NCI-H774 (cell line): Measurements from ENCODE around the gene C7orf33.
"Not testable (repeated sequence)": the region's sequence is repeated elsewhere in the genome, so short reads cannot be mapped to it uniquely, and the experiment has no call there.

Experiments
- DNase-seq: peaks from one replicate; lab custom pipeline; 2025; lab: John Stamatoyannopoulos, UW

C7orf33 gene

GRCh38 chr7:148580446-148580845 is 10.1 kb upstream of the C7orf33 start:
- DNase-seq = no peak

- DNase-seq = no peak
Measured at GRCh38 chr7:148581624-148582023, 8.9 kb upstream of the C7orf33 start.

GRCh38 chr7:148584154-148584827 is 6.3 kb upstream of the C7orf33 start:
- DNase-seq = no peak

GRCh38 chr7:148585399-148585798 is 5.2 kb upstream of the C7orf33 start:
- no peak for DNase-seq

- no peak for DNase-seq
Measured at GRCh38 chr7:148587076-148587475, 3.5 kb upstream of the C7orf33 start.

- DNase-seq = no peak
Measured at GRCh38 chr7:148588168-148588567, 2.4 kb upstream of the C7orf33 start.

GRCh38 chr7:148588670-148589131 is 1.9 kb upstream of the C7orf33 start:
- DNase-seq = no peak

GRCh38 chr7:148589640-148590039 is 926 bp upstream of the C7orf33 start:
- no peak for DNase-seq

GRCh38 chr7:148596354-148596753 is 5.8 kb downstream of the C7orf33 start:
- not testable (repeated sequence) for DNase-seq

- DNase-seq = no peak
Measured at GRCh38 chr7:148598351-148598750, 7.8 kb downstream of the C7orf33 start.

GRCh38 chr7:148605350-148605749 is 14.8 kb downstream of the C7orf33 start:
- DNase-seq = no peak

- DNase-seq = no peak
Measured at GRCh38 chr7:148607151-148607661, 16.6 kb downstream of the C7orf33 start.

- no peak for DNase-seq
Measured at GRCh38 chr7:148609045-148609725, 18.6 kb downstream of the C7orf33 start.

- DNase-seq = no peak
Measured at GRCh38 chr7:148611692-148612091, 21.1 kb downstream of the C7orf33 start.

- no peak for DNase-seq
Measured at GRCh38 chr7:148615085-148615730, 24.6 kb downstream of the C7orf33 start.

GRCh38 chr7:148620749-148621359 is 30.3 kb downstream of the C7orf33 start:
- DNase-seq = no peak

GRCh38 chr7:148621563-148621962 is 31.0 kb downstream of the C7orf33 start:
- DNase-seq = no peak

- peak; percentile 3 for DNase-seq
Measured at GRCh38 chr7:148622887-148623585, 32.5 kb downstream of the C7orf33 start.

- no peak for DNase-seq
Measured at GRCh38 chr7:148623586-148624282, 33.2 kb downstream of the C7orf33 start.

- DNase-seq = no peak
Measured at GRCh38 chr7:148624735-148625134, 34.2 kb downstream of the C7orf33 start.

GRCh38 chr7:148625342-148625741 is 34.8 kb downstream of the C7orf33 start:
- DNase-seq = no peak
